Endodermal cell (in vitro differentiated cells): ENCODE data around the gene CSNK1D. TPM values are rescaled to one million over a fixed set of nuclear protein-coding genes. Genes with fewer than 3 reads are reported as not detected.

Source experiments
- DNase-seq: peaks from one replicate; pipeline ENCODE4 v3.0.0-alpha.2; 2017
- H3K27ac ChIP-seq: 2 replicates; pipeline ENCODE4 v1.5.1; 2013; ENCODE audit warnings: mild to moderate bottlenecking, low read depth, low read length, moderate library complexity
- H3K27me3 ChIP-seq: 2 replicates; pipeline ENCODE4 v1.6.1; 2013; ENCODE audit warnings: mild to moderate bottlenecking, low read length, moderate library complexity; ENCODE audit not compliant: insufficient read depth, control insufficient read depth, poor library complexity, severe bottlenecking
- H3K36me3 ChIP-seq: 2 replicates; pipeline ENCODE4 v1.7.0; 2013; ENCODE audit warnings: mild to moderate bottlenecking, low read length, moderate library complexity; ENCODE audit not compliant: control insufficient read depth, insufficient read depth
- H3K4me1 ChIP-seq: one replicate; pipeline ENCODE4 v1.7.0; 2013; ENCODE audit warnings: low read length; ENCODE audit not compliant: control insufficient read depth, insufficient read depth
- H3K4me3 ChIP-seq: 2 replicates; pipeline ENCODE4 v1.5.1; 2013; ENCODE audit warnings: mild to moderate bottlenecking, low read length, moderate library complexity
- H3K9ac ChIP-seq: 2 replicates; pipeline ENCODE4 v1.6.1; 2013; ENCODE audit warnings: mild to moderate bottlenecking, low read length, moderate library complexity; ENCODE audit not compliant: poor library complexity, severe bottlenecking; ENCODE audit errors: extremely low read depth
- H3K9me3 ChIP-seq: 2 replicates; pipeline ENCODE4 v1.6.1; 2013; ENCODE audit warnings: mild to moderate bottlenecking, low read length, moderate library complexity; ENCODE audit not compliant: control insufficient read depth
- H3K27ac Mint-ChIP-seq: 2 replicates; pipeline ENCODE4 v1.8.0; 2020; ENCODE audit warnings: mixed read lengths
- H3K27me3 Mint-ChIP-seq: 2 replicates; pipeline ENCODE4 v1.8.0; 2021; ENCODE audit warnings: mild to moderate bottlenecking, mixed read lengths; ENCODE audit not compliant: insufficient read depth
- H3K36me3 Mint-ChIP-seq: 2 replicates; pipeline ENCODE4 v1.8.0; 2020; ENCODE audit warnings: low read depth, mixed read lengths
- H3K4me1 Mint-ChIP-seq: 2 replicates; pipeline ENCODE4 v1.8.0; 2020; ENCODE audit warnings: mixed read lengths
- H3K4me3 Mint-ChIP-seq: 2 replicates; pipeline ENCODE4 v1.8.0; 2020; ENCODE audit warnings: mild to moderate bottlenecking, moderate library complexity, mixed read lengths
- H3K9me3 Mint-ChIP-seq: 2 replicates; pipeline ENCODE4 v1.8.0; 2020; ENCODE audit warnings: mild to moderate bottlenecking, mixed read lengths
- WGBS, 2 experiments: methylation state at CpG; one replicate each; pipeline versions ENCODE4 v1.1.5 to v1.1.7; 2013; ENCODE audit warnings: missing lambda C conversion rate in 2 of 2, mixed read lengths in 1 of 2; ENCODE audit not compliant: insufficient coverage in 1 of 2, insufficient read length in 1 of 2; 5-methylcytosine and 5-hydroxymethylcytosine counted together
- total RNA-seq, 2 donors: library from RNA; stranded (reverse); fragmentation: NEBNext Ultra II Directional in 1 of 2; extraction: Animal tissue kit (Norgen Biotek cat#: 25700) in 1 of 2; gene quantifications; 2 replicates in 1 of 2; 3 replicates in 1 of 2; pipeline ENCODE4 v1.2.1, GENCODE V29; 2021
- TF ChIP-seq, protein P1 (sequence below): fragments of 200-600 bp; sonication (generic); conservative IDR thresholded peaks from 2 replicates; pipeline ENCODE4 v1.5.0; 2021; ENCODE audit warnings: antibody characterized with exemption, mild to moderate bottlenecking

CSNK1D gene
- total RNA-seq, 2 donors from 2014 or later = 104 to 143 TPM

DNA sequence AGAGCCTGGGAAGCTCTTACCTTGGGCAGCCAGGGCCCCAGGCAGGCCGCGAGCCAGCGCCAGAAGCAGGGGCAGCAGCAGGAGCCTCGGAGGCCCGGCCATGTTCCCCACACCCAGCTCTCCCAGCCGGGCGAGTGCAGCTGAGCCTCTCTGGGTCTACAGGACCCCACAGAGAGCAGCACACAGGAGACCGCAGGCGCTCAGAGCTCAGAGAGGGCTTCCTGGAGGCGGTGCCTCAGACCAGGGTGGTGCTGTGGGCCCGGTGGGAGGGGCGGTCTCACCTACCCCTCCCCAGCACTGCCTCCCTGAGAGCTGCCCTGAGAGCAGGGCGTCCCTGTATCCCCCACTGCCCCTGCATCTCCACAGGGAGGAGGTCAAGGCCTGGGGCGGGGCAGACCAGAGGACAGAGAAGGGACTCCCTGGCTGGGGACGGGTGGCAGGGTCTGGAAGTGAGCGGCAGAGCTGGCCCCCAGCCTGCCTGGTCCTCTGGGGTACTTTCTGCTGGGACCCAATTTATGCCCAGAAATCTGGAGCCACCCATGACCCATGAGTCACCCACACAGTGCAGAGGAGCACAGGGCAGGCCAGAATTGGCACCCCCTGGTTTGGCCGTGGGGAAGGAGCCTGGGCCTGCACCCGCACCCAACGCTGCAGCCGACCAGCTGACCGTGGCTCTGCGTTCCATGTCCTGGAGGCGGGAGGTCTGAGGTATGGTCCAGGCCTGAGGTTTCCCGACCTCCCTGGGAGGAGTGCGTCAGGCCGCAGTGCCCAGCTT lies 44.1 kb upstream of the CSNK1D start, which contains the start of gene CD7:
TSS of gene CD7 (minus strand) at position 215 of the 775 bp plus-strand sequence. CDS start at position 102, 113 bp downstream.
- no peak for DNase-seq
- no peaks in the 10 kb centered on the region for H3K27me3 ChIP-seq
- Mint-ChIP-seq H3K4me3 (no peak within 1 kb of the TSS), H3K4me1 (no peaks in the 10 kb centered on the region), H3K9me3 (no peaks in the 10 kb centered on the region), H3K27ac (no peak within 1 kb of the TSS), H3K36me3 (no peaks in the 10 kb centered on the region), H3K27me3 (no peaks in the 10 kb centered on the region)
- H3K4me3 ChIP-seq = no peak within 1 kb of the TSS
- H3K9ac ChIP-seq = no peak within 1 kb of the TSS
- H3K36me3 ChIP-seq = no peaks in the 10 kb centered on the region
- 84 to 89% methylated on average over 11 to 26 of the region's 26 CpGs for WGBS, 2 experiments
- H3K4me1 ChIP-seq = no peaks in the 10 kb centered on the region
- TF ChIP-seq, protein P1, sequence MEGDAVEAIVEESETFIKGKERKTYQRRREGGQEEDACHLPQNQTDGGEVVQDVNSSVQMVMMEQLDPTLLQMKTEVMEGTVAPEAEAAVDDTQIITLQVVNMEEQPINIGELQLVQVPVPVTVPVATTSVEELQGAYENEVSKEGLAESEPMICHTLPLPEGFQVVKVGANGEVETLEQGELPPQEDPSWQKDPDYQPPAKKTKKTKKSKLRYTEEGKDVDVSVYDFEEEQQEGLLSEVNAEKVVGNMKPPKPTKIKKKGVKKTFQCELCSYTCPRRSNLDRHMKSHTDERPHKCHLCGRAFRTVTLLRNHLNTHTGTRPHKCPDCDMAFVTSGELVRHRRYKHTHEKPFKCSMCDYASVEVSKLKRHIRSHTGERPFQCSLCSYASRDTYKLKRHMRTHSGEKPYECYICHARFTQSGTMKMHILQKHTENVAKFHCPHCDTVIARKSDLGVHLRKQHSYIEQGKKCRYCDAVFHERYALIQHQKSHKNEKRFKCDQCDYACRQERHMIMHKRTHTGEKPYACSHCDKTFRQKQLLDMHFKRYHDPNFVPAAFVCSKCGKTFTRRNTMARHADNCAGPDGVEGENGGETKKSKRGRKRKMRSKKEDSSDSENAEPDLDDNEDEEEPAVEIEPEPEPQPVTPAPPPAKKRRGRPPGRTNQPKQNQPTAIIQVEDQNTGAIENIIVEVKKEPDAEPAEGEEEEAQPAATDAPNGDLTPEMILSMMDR = no peak
- H3K9me3 ChIP-seq = no peaks in the 10 kb centered on the region
- no peak within 1 kb of the TSS for H3K27ac ChIP-seq

DNA sequence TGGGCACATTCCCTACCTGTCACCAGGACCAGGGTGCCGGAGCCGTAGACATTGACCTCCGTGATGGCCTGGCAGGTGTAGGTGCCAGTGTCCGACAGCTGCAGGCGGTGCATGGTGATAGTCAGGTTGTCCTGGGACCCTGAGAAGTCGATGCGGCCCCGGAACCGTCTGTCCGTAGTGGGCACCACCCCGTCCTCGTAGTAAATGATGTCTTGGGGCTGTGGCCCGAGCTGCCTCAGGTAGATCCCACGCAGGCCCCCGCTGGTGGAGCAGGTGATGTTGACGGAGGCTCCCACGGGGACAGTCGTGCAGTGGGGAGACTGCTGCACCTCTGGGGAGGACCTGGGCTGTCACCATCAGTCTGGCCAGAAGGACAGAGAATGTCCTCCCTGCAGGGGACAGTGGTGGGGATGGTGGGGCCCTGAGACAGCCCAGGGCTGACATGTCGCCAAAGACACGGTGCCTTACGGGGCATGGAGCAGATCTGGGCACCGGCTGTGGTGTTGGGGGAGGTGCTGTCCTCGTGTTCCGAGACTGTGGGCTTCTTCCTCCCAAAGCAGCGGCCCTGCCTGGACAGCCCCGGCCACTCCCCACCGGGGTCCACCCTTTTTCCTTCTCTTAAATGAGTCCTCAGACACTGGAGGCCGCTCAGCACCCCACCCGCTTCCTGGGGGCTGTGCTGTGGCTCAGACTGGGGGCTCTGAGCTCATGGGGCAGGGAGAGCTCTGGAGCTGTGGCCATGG lies 43.3 kb upstream of the CSNK1D start:
- no peak overlapping the region for H3K27ac ChIP-seq
- H3K4me1 ChIP-seq = no peaks in the 10 kb centered on the region
- no peaks in the 10 kb centered on the region for H3K27me3 ChIP-seq
- H3K36me3 ChIP-seq = no peaks in the 10 kb centered on the region
- no peak overlapping the region for H3K4me3 Mint-ChIP-seq
- H3K4me1 Mint-ChIP-seq = no peaks in the 10 kb centered on the region
- no peaks in the 10 kb centered on the region for H3K9me3 Mint-ChIP-seq
- H3K36me3 Mint-ChIP-seq = no peaks in the 10 kb centered on the region
- no peaks in the 10 kb centered on the region for H3K9me3 ChIP-seq
- TF ChIP-seq, protein P1 = no peak
- no peak overlapping the region for H3K9ac ChIP-seq
- 88 to 93% methylated on average over 15 to 29 of the region's 29 CpGs for WGBS, 2 experiments
- no peak for DNase-seq
- no peak overlapping the region for H3K27ac Mint-ChIP-seq
- no peak overlapping the region for H3K4me3 ChIP-seq
- H3K27me3 Mint-ChIP-seq = no peaks in the 10 kb centered on the region

DNA sequence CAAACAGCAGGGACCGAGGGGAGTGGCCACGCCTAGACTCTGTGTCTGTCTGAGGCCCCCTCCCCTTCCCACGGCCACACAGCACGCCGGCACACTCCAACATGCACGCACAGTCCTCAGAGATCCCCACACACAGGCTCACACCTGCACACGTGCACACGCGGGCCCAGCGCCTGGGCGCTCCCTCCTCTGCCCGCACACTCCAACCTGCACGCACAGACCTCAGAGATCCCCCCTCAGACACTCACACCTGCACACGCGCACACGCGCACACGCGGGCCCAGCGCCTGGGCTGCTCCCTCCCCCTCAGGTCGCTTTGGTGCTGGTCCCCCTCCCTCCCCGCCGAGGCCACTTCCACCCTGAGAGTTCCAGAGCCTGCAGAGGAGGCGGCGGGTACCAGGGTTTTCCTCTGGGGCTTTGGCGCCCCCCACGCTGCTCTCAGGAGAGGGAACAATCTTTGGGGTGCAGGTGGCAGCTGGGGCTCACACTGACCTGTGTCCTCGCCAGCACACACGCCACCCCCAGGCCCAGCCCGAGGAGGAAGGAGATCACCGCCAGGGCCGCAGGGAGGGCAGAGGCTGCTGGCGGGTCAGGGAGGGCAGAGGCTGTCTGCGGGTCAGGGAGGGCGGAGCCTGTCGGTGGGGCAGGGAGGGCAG lies 42.3 kb upstream of the CSNK1D start:
- Mint-ChIP-seq H3K27me3 (peaks cover 2% of the 10 kb centered on the region), H3K27ac (no peak overlapping the region), H3K4me1 (no peaks in the 10 kb centered on the region), H3K9me3 (no peaks in the 10 kb centered on the region), H3K4me3 (no peak overlapping the region), H3K36me3 (no peaks in the 10 kb centered on the region)
- Histone ChIP-seq H3K27ac (no peak overlapping the region), H3K4me1 (no peaks in the 10 kb centered on the region), H3K9ac (no peak overlapping the region), H3K9me3 (no peaks in the 10 kb centered on the region), H3K4me3 (no peak overlapping the region), H3K36me3 (no peaks in the 10 kb centered on the region), H3K27me3 (no peaks in the 10 kb centered on the region)
- TF ChIP-seq, protein P1 = no peak
- WGBS, 2 experiments = 73 to 77% methylated on average over 22 to 36 of the region's 36 CpGs
- peak; percentile 81 for DNase-seq
